Stimulated activated CD4-positive, alpha-beta T cell treated with anti-CD3 and anti-CD28 coated beads, Interleukin-12 subunit alpha, Interleukin-12 subunit beta, amount 100 ng/mL, for 24 hours (primary cell): ENCODE measurements around the gene PRKG2.
"Not testable (repeated sequence)": the region's sequence is repeated elsewhere in the genome, so short reads cannot be mapped to it uniquely, and the experiment has no call there.

Experiments
- DNase-seq, 2 experiments: peaks; one replicate each; pipeline ENCODE4 v3.0.0-alpha.2; 2020; ENCODE audit warnings: low read depth in 2 of 2

The PRKG2 gene

GRCh38 chr4:81214881-81215868 lies at the start of gene PRKG2:
Gene PRKG2, minus strand, starts transcription at chr4:81215222. Its CDS starts 10,175 bp downstream, at chr4:81205047.
- no peak for DNase-seq

GRCh38 chr4:81260443-81261101 lies 45.5 kb upstream of the PRKG2 start:
- DNase-seq, result no peak

- no peak for DNase-seq
These were observed 44.0 kb upstream of the PRKG2 start for GRCh38 chr4:81258841-81259550.

GRCh38 chr4:81257816-81258215 lies 42.8 kb upstream of the PRKG2 start:
- no peak for DNase-seq

- DNase-seq, result no peak
These were observed 42.0 kb upstream of the PRKG2 start for GRCh38 chr4:81257021-81257420.

GRCh38 chr4:81256059-81256970 lies 41.3 kb upstream of the PRKG2 start:
- DNase-seq, result no peak

- DNase-seq, result no peak
These were observed 40.5 kb upstream of the PRKG2 start for GRCh38 chr4:81255524-81255923.

GRCh38 chr4:81250430-81250829 lies 35.4 kb upstream of the PRKG2 start:
- no peak for DNase-seq

GRCh38 chr4:81245218-81246009 lies 30.4 kb upstream of the PRKG2 start:
- no peak for DNase-seq

GRCh38 chr4:81237791-81238190 lies 22.8 kb upstream of the PRKG2 start:
- no peak for DNase-seq

GRCh38 chr4:81235982-81236749 lies 21.1 kb upstream of the PRKG2 start:
- no peak for DNase-seq

GRCh38 chr4:81227968-81228367 lies 12.9 kb upstream of the PRKG2 start:
- DNase-seq, result no peak

- DNase-seq, result no peak
These were observed 12.1 kb upstream of the PRKG2 start for GRCh38 chr4:81227138-81227537.

GRCh38 chr4:81225252-81225651 lies 10.2 kb upstream of the PRKG2 start:
- no peak for DNase-seq

- not testable (repeated sequence) for DNase-seq
These were observed 7.1 kb upstream of the PRKG2 start for GRCh38 chr4:81222082-81222472.

GRCh38 chr4:81221303-81222081 lies 6.5 kb upstream of the PRKG2 start:
- no peak for DNase-seq

- DNase-seq, result no peak
These were observed 5.2 kb upstream of the PRKG2 start for GRCh38 chr4:81220271-81220670.

- no peak for DNase-seq
These were observed 3.2 kb upstream of the PRKG2 start for GRCh38 chr4:81218206-81218605.

- no peak for DNase-seq
These were observed 2.8 kb upstream of the PRKG2 start for GRCh38 chr4:81217779-81218178.
